Vagina (tissue), 2 donors: ENCODE measurements around the gene ANTXR1.

Source experiments
- CTCF ChIP-seq, 3 experiments: fragments of 450-650 bp in 2 of 3; fragments of 200-600 bp in 1 of 3; sonication (generic) in 1 of 3; IDR thresholded peaks; one replicate each; pipeline ENCODE4 v1.5.1; 2017 to 2019; ENCODE audit warnings: antibody characterized with exemption in 3 of 3, mild to moderate bottlenecking in 2 of 3, moderate library complexity in 2 of 3
- POLR2AphosphoS5 ChIP-seq, 2 donors: sonication (generic); formaldehyde crosslinking; IDR thresholded peaks; one replicate each; pipeline ENCODE4 v1.9.0; 2017; ENCODE audit warnings: antibody characterized with exemption in 2 of 2, mild to moderate bottlenecking in 2 of 2, low read depth in 1 of 2; ENCODE audit not compliant: insufficient read depth in 1 of 2

GRCh38 chr2:69279931-69280681 lies 267.1 kb downstream of the ANTXR1 start:
- TF ChIP-seq CTCF (IDR thresholded peaks at IDR 0.05) (no peak), POLR2AphosphoS5 (IDR thresholded peaks at IDR 0.05; ENCODE audit: insufficient read depth in 1 of 2, low read depth in 1 of 2) (no peak)
